Measurements from ENCODE around the gene CGB7.
A peak's percentile ranks its signal among the peaks of the same experiment; 100 is the strongest.
"Not testable (repeated sequence)": the region's sequence is repeated elsewhere in the genome, so short reads cannot be mapped to it uniquely, and the experiment has no call there.

Gene CGB7

DNA sequence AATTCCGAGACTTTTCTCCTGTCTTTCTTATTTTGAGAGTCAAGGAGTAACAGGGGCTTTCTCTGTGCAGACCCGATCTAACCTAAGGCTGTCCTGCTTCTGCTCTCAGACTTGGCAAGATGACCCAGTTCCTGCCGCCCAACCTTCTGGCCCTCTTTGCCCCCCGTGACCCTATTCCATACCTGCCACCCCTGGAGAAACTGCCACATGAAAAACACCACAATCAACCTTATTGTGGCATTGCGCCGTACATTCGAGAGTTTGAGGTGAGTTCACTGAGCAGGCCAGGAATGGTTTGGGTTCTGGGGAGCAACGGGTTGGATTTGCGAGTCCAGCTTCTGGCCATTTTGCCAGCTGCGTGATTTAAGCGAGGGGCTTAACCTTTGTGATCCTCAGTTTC is 28.7 kb upstream of the CGB7 start:
- Mint-ChIP-seq H3K4me3 (peak overlapping the region; percentile 98 to 99), H3K27ac (peak overlapping the region; percentile 97), H3K36me3 (ENCODE audit: insufficient read depth) (peaks cover 70% of the 10 kb centered on the region), H3K27me3 (no peaks in the 10 kb centered on the region), H3K4me1 (ENCODE audit: low read depth in 2 of 2) (peaks cover 21 to 36% of the 10 kb centered on the region in 2 donors), H3K9me3 (no peaks in the 10 kb centered on the region)
- no peak for ATAC-seq (replicated peaks)
- no peak for DNase-seq

- Mint-ChIP-seq H3K9me3 (no peaks in the 10 kb centered on the region), H3K27me3 (no peaks in the 10 kb centered on the region), H3K27ac (peak overlapping the region; percentile 97), H3K36me3 (ENCODE audit: insufficient read depth) (peaks cover 65% of the 10 kb centered on the region), H3K4me1 (ENCODE audit: low read depth in 2 of 2) (peaks cover 21 to 33% of the 10 kb centered on the region in 2 donors), H3K4me3 (peak overlapping the region; percentile 98 to 99)
- DNase-seq (no peak), ATAC-seq (replicated peaks) (no peak)
Measured at GRCh38 chr19:49085868-49086232, 28.3 kb upstream of the CGB7 start.

DNA sequence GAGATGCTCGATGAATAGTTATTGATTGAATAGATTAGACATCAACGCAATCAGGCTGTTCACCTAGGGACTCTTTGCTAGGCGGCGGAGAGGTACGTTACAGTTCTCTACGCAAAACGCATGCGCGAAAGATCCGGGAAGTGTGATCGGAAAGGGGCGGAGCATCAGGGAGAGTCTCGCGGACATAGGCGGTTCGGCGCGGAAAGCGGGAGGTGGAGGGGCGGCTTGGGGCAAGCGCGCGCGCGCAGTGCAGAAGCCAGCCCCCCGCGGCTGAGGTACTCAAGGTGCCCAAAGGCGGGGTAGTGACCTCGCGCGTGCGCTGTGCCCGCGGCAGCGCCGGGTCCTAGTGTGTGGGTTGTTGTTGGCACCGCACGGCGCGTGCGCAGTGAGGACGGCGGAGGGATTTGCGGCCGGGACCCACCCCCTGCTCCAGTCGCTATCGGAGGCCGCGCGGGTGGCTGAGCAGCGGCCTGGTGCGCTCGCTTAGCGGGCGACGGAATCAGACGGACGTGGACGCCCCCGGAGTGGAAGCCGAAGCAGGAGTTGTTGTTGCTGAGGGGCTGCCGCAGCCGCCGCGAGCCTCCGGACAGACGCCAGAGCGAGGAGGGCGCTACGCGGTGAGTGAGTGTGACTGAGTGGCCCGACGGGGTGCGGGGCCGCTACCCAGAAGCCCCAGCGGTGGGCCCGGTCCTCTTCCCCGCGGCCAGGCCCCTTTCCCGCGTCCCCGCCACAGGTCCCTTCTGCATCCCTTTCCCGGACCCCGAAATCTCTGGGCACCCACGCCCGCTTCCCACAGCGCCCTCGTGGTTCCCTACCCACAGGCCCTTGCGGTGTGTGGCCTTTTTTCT is 27.7 kb upstream of the CGB7 start, which contains the start of gene SNRNP70:
SNRNP70 (plus strand) TSS at position 432 of the 848 bp plus-strand sequence. CDS start 964 bp downstream, outside the sequence.
- Mint-ChIP-seq H3K36me3 (ENCODE audit: insufficient read depth) (peaks cover 59% of the 10 kb centered on the region), H3K4me3 (peak within 1 kb of the TSS; percentile 98 to 99), H3K4me1 (ENCODE audit: low read depth in 2 of 2) (peaks cover 21 to 27% of the 10 kb centered on the region in 2 donors), H3K27ac (peak within 1 kb of the TSS; percentile 97), H3K27me3 (no peaks in the 10 kb centered on the region), H3K9me3 (no peaks in the 10 kb centered on the region)
- ATAC-seq (replicated peaks), result peak; percentile 90
- peak; percentile 97 to 98 (median 98) for DNase-seq

DNA sequence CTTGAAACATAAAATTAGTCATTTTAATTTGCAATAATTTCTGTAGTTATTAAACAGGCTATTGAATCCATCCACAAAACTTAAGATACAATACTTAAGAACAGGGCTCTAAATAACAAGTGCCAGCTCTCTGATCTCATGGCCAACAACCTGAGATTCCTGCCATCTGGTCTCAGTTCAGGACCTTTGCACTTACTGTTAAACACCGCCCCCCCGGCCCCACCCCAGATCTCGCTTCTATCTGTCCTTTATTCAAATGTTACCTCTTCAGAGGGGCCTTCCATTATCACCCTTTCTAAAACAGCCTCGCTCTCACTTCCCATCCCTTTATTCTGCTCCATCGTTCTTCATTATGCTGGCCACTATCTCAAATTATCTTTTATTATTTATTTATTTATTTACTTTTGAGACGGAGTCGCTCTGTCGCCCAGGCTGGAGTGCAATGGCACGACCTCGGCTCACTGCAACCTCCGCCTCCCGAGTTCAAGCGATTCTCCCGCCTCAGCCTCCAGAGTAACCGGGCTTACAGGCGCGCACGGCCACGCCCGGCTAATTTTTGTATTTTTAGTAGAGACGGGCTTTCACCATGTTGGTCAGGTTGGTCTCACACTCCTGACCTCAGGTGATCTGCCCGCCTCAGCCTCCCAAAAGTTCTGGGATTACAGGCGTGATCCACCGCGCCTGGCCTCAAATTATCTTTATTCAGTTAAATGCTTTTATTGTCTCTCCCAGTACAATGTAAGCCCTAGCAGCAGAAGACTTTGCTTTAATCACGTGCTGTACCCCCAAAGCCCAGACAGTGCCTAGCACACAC is 26.9 kb upstream of the CGB7 start:
- peak overlapping the region; percentile 97 for H3K27ac Mint-ChIP-seq
- H3K4me1 Mint-ChIP-seq (ENCODE audit: low read depth in 2 of 2), result peaks cover 21 to 25% of the 10 kb centered on the region in 2 donors
- peaks cover 52% of the 10 kb centered on the region for H3K36me3 Mint-ChIP-seq (ENCODE audit: insufficient read depth)
- DNase-seq, result no peak
- H3K9me3 Mint-ChIP-seq, result no peaks in the 10 kb centered on the region
- peak overlapping the region; percentile 98 to 99 for H3K4me3 Mint-ChIP-seq
- no peak for ATAC-seq (replicated peaks)
- no peaks in the 10 kb centered on the region for H3K27me3 Mint-ChIP-seq

DNA sequence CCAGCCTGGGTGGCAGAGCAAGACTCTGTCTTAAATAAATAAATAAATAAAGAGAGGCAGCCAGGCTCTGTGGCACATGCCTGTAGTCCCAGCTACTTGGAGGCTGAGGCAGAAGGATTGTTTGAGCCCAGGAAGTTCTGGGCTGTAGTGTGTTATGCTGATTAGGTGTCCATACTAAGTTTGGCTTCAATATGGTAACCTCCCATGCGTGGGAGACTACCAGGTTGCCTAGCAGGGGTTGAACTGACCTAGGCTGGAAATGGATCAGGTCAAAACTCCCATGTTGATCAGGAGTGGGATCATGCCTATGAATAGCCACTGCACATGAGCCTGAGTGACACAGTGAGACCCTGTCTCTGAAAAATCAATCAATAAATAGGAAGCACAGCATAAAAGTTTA is 23.7 kb upstream of the CGB7 start:
- DNase-seq, result no peak

DNA sequence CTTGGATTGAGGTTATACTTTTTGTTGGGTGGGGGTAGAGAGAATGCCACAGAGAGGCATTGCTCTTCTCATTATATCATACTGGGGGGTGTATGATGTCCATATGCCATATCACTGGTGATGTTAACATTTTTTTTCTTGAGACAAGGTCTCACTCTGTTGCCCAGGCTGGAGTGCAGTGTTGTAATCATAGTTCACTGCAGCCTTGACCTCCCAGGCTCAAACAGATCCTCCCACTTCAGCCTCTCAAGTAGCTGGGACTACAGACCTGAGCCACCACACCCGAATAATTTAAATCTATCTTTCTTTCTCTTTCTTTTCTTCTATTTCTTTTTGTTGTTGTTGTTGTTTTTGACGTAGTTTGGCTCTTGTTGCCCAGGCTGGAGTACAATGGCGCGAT is 22.8 kb upstream of the CGB7 start:
- Mint-ChIP-seq H3K27ac (no peak overlapping the region), H3K27me3 (peaks cover 11 to 20% of the 10 kb centered on the region in 2 donors), H3K4me3 (no peak overlapping the region), H3K9me3 (no peaks in the 10 kb centered on the region), H3K36me3 (ENCODE audit: insufficient read depth) (peaks cover 13% of the 10 kb centered on the region), H3K4me1 (ENCODE audit: low read depth in 2 of 2) (peaks cover 3 to 4% of the 10 kb centered on the region in 2 donors)
- DNase-seq (no peak), ATAC-seq (replicated peaks) (no peak)

More for the DNA sequence above, 23.7 kb upstream of the CGB7 start:
- H3K27me3 Mint-ChIP-seq, result peaks cover 2 to 11% of the 10 kb centered on the region in 2 donors
- no peaks in the 10 kb centered on the region for H3K9me3 Mint-ChIP-seq
- H3K4me1 Mint-ChIP-seq (ENCODE audit: low read depth in 2 of 2), result peaks cover 10% of the 10 kb centered on the region in 2 donors
- H3K27ac Mint-ChIP-seq, result no peak overlapping the region
- H3K4me3 Mint-ChIP-seq, result no peak overlapping the region
- ATAC-seq (replicated peaks), result no peak
- peaks cover 21% of the 10 kb centered on the region for H3K36me3 Mint-ChIP-seq (ENCODE audit: insufficient read depth)

- H3K27me3 Mint-ChIP-seq, result peaks cover 47 to 66% of the 10 kb centered on the region in 2 donors
- H3K27ac Mint-ChIP-seq; H3K4me1 Mint-ChIP-seq (ENCODE audit: low read depth in 2 of 2); ATAC-seq (replicated peaks); H3K4me3 Mint-ChIP-seq; H3K9me3 Mint-ChIP-seq; H3K36me3 Mint-ChIP-seq (ENCODE audit: insufficient read depth): not testable (repeated sequence)
- DNase-seq, result peak in 1 of 3 experiments; percentile 19
Measured at GRCh38 chr19:49074869-49075268, 17.3 kb upstream of the CGB7 start.

GRCh38 chr19:49073514-49074378 is 16.2 kb upstream of the CGB7 start:
- Mint-ChIP-seq H3K36me3 (ENCODE audit: insufficient read depth) (no peaks in the 10 kb centered on the region), H3K27ac (no peak overlapping the region), H3K4me1 (ENCODE audit: low read depth in 2 of 2) (peaks cover 7 to 8% of the 10 kb centered on the region in 2 donors), H3K9me3 (peaks cover 0 to 1% of the 10 kb centered on the region in 2 donors), H3K27me3 (peaks cover 58 to 78% of the 10 kb centered on the region in 2 donors), H3K4me3 (peak overlapping the region in 1 of 2 donors; percentile 62)
- no peak for DNase-seq
- no peak for ATAC-seq (replicated peaks)

- H3K27me3 Mint-ChIP-seq, result peaks cover 70 to 88% of the 10 kb centered on the region in 2 donors
- no peaks in the 10 kb centered on the region for H3K36me3 Mint-ChIP-seq (ENCODE audit: insufficient read depth)
- no peak overlapping the region for H3K4me3 Mint-ChIP-seq
- no peak for ATAC-seq (replicated peaks)
- no peak overlapping the region for H3K27ac Mint-ChIP-seq
- DNase-seq, result no peak
- peaks cover 0 to 1% of the 10 kb centered on the region in 2 donors for H3K9me3 Mint-ChIP-seq
- peaks cover 7 to 8% of the 10 kb centered on the region in 2 donors for H3K4me1 Mint-ChIP-seq (ENCODE audit: low read depth in 2 of 2)
Measured at GRCh38 chr19:49071860-49072547, 14.5 kb upstream of the CGB7 start.

- Mint-ChIP-seq H3K4me3 (no peak overlapping the region), H3K27ac (no peak overlapping the region), H3K9me3 (peaks cover 0 to 1% of the 10 kb centered on the region in 2 donors), H3K4me1 (ENCODE audit: low read depth in 2 of 2) (peaks cover 7 to 9% of the 10 kb centered on the region in 2 donors), H3K36me3 (ENCODE audit: insufficient read depth) (no peaks in the 10 kb centered on the region), H3K27me3 (peaks cover 75 to 92% of the 10 kb centered on the region in 2 donors)
- DNase-seq (no peak), ATAC-seq (replicated peaks) (no peak)
Measured at GRCh38 chr19:49070416-49070815, 12.9 kb upstream of the CGB7 start.

DNA sequence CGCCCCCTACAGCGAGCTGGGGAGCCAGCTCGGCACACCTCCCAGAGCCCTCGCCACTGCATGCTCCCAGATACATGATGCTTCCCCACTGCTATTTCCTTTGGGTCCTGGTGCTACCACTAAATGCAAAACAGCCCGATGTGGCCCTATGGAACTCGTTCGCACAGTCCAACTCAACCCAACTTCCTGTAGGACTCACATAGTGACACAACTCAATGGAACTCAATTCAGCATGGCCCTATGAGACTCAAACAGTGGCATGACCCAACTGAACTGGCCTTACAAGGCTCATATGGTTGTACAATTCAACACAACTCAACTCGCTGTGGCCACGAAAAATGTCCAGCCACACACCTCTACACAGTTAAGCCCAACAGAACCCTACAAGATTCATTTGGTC is 11.5 kb upstream of the CGB7 start:
- Mint-ChIP-seq H3K9me3 (peaks cover 0 to 1% of the 10 kb centered on the region in 2 donors), H3K4me1 (ENCODE audit: low read depth in 2 of 2) (peaks cover 7% of the 10 kb centered on the region in 2 donors), H3K4me3 (no peak overlapping the region), H3K36me3 (ENCODE audit: insufficient read depth) (no peaks in the 10 kb centered on the region), H3K27ac (no peak overlapping the region), H3K27me3 (peaks cover 74 to 91% of the 10 kb centered on the region in 2 donors)
- DNase-seq, result no peak
- no peak for ATAC-seq (replicated peaks)

DNA sequence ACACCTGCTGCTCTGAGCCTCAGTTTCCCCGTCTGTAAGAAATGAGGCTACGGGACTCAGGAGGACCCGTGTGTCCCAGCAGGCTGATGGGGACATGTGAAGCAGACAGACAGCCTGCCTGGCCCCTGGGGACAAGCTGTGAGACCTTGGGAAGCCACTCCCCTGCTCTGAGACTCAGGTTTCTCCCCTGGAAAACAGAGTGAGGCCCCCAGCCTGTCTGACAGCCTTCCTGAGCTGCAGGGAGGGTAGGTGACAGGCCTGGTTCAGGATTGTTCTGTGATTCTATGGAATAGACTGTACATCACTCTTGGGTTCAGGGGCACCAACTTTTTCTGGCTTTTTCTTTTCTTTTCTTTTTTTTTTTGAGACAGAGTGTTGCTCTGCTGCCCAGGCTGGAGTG is 10.0 kb upstream of the CGB7 start:
- Mint-ChIP-seq H3K9me3 (no peaks in the 10 kb centered on the region), H3K36me3 (ENCODE audit: insufficient read depth) (no peaks in the 10 kb centered on the region), H3K27me3 (peaks cover 68 to 88% of the 10 kb centered on the region in 2 donors), H3K4me1 (ENCODE audit: low read depth in 2 of 2) (peaks cover 0 to 2% of the 10 kb centered on the region in 2 donors), H3K27ac (no peak overlapping the region), H3K4me3 (no peak overlapping the region)
- ATAC-seq (replicated peaks) (no peak), DNase-seq (no peak)

All from effector memory CD8-positive, alpha-beta T cell (primary cell).